OCI-LY7 (cell line): Measurements from ENCODE around the gene ADAMTS2. TPM values are rescaled to one million over a fixed set of nuclear protein-coding genes. Genes with fewer than 3 reads are reported as not detected.

Experiments
- BruUV-seq: library from RNA; stranded (reverse); fragments of 400-500 nt; replicated peaks from 2 replicates; lab custom pipeline; 2021; lab: Mats Ljungman, UMichigan
- CTCF ChIA-PET: fragments of 300-600 bp; sonication (Branson Sonifier 250); formaldehyde crosslinking; loops from one replicate; lab custom pipeline; 2022; ENCODE audit warnings: antibody characterized with exemption; ENCODE audit not compliant: unreplicated experiment; lab: Charles Lee
- POLR2A ChIA-PET: fragments of 300-600 bp; sonication (Branson Sonifier 250); formaldehyde crosslinking; loops from one replicate; lab custom pipeline; 2022; ENCODE audit warnings: antibody characterized with exemption; lab: Charles Lee
- DNase-seq: peaks from one replicate; pipeline ENCODE4 v3.0.0-alpha.2; 2015; ENCODE audit warnings: low spot score
- H2AFZ ChIP-seq: fragments of 200-600 bp; sonication (generic), shearing (Covaris generic); 2 replicates; pipeline ENCODE4 v1.6.1; 2014; ENCODE audit warnings: mild to moderate bottlenecking, antibody characterized with exemption, low read length, moderate library complexity
- H3K27ac ChIP-seq: fragments of 200-600 bp; sonication (generic); 2 replicates; pipeline ENCODE4 v1.5.1; 2014; ENCODE audit warnings: mixed run types, low read depth, mild to moderate bottlenecking, moderate library complexity, low read length, inconsistent platforms; ENCODE audit not compliant: poor library complexity, severe bottlenecking
- H3K36me3 ChIP-seq: fragments of 200-600 bp; sonication (generic); 2 replicates; pipeline ENCODE4 v1.6.1; 2014; ENCODE audit warnings: mild to moderate bottlenecking, antibody characterized with exemption, low read length, moderate library complexity, mixed read lengths; ENCODE audit not compliant: insufficient read depth
- H3K4me1 ChIP-seq: fragments of 200-600 bp; sonication (generic); 2 replicates; pipeline ENCODE4 v1.5.1; 2014; ENCODE audit warnings: mild to moderate bottlenecking, low read length; ENCODE audit not compliant: insufficient read depth, poor library complexity, severe bottlenecking
- H3K4me2 ChIP-seq: fragments of 200-600 bp; sonication (generic); 2 replicates; pipeline ENCODE4 v1.6.1; 2014; ENCODE audit warnings: mild to moderate bottlenecking, low read length
- H3K4me3 ChIP-seq: fragments of 200-600 bp; sonication (generic); 2 replicates; pipeline ENCODE4 v1.5.1; 2014; ENCODE audit warnings: mild to moderate bottlenecking, low read depth, low read length; ENCODE audit not compliant: poor library complexity, severe bottlenecking
- H3K79me2 ChIP-seq: fragments of 200-600 bp; sonication (generic); 2 replicates; pipeline ENCODE4 v1.6.1; 2016; ENCODE audit warnings: low read depth, mild to moderate bottlenecking, low read length, moderate library complexity, mixed read lengths; ENCODE audit not compliant: insufficient read depth
- H3K9me2 ChIP-seq: fragments of 200-600 bp; sonication (generic); 2 replicates; pipeline ENCODE4 v1.6.1; 2016; ENCODE audit warnings: mild to moderate bottlenecking, low read length, mixed read lengths; ENCODE audit not compliant: insufficient read depth
- H3K9me3 ChIP-seq: fragments of 200-600 bp; sonication (generic); 2 replicates; pipeline ENCODE4 v1.6.1; 2014; ENCODE audit warnings: mild to moderate bottlenecking, mixed run types, low read length, mixed read lengths
- H4K20me1 ChIP-seq: fragments of 200-600 bp; sonication (generic); 2 replicates; pipeline ENCODE4 v1.6.1; 2014; ENCODE audit warnings: mild to moderate bottlenecking, antibody characterized with exemption, low read length, moderate library complexity, mixed read lengths; ENCODE audit not compliant: insufficient read depth
- EZH2phosphoT487 ChIP-seq: fragments of 200-600 bp; sonication (generic); IDR thresholded peaks from 2 replicates; pipeline ENCODE4 v1.6.1; 2018; ENCODE audit warnings: low read depth, borderline replicate concordance, mild to moderate bottlenecking, mixed run types, antibody characterized with exemption, low read length, moderate library complexity, mixed read lengths
- intact Hi-C: fragments of 100-400 bp; cut with micrococcal nuclease; formaldehyde crosslinking; loops from one replicate; pipeline ENCODE4 v1.10.0; 2022; ENCODE audit not compliant: unreplicated experiment
- total RNA-seq, 2 experiments: library from RNA; depleted of rRNA in 1 of 2; stranded (reverse); fragments of >200 nt in 1 of 2; shearing (Covaris generic) in 1 of 2; gene quantifications; 2 replicates each; pipeline ENCODE4 v1.2.3, GENCODE V29; 2014 to 2022
- TF ChIP-seq, protein P1 (sequence below): fragments of 200-600 bp; sonication (generic); conservative IDR thresholded peaks from 2 replicates; pipeline ENCODE4 v1.5.1; 2014; ENCODE audit warnings: mild to moderate bottlenecking, antibody characterized with exemption, low read length, moderate library complexity, mixed read lengths

Gene ADAMTS2
- total RNA-seq, 2 experiments from 2014 or later, result not detected

DNA sequence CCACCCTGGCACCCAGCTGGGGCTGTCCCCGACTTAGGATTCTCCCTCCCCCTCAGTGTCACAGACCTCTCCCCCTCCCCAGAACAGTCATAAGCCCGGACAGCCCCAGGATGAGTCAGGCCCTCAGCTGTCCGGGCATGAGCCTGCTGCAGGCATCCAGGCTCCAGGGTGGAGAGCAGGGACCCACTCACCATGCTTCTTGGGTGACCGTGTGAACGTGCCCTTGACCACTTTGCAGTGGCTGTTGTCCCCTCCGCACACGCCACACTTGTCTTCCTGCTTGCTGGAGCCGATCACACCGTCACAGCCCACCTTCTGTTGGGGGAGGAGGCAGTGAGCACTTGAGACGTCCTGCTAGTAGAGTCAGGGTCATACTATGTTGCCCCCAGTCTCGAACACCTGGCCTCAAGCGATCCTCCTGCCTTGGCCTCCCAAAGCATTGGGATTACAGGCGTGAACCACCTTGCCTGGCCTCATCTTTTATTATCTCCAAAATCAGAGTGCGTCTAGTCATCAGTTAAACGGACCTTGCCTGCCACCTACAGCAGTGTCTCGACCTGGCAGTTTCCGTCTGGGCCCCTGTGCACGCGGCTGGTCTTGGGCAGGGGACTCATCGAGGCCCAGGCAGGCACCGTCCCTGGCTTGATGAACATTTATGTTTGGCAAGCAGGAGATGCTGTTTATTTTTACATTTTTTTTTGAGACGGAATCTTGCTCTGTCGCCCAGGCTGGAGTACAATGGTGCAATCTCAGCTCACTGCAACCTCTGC lies 212.5 kb downstream of the ADAMTS2 start:
- no peaks in the 10 kb centered on the region for H3K4me1 ChIP-seq
- no peak overlapping the region for H3K27ac ChIP-seq
- POLR2A ChIA-PET, result no interaction called here
- no peaks in the 10 kb centered on the region for H3K79me2 ChIP-seq
- intact Hi-C loops, result no loop called here
- H3K4me2 ChIP-seq, result no peak overlapping the region
- no peak overlapping the region for H2AFZ ChIP-seq
- CTCF ChIA-PET, result no interaction called here
- DNase-seq, result no peak
- TF ChIP-seq, protein P1, sequence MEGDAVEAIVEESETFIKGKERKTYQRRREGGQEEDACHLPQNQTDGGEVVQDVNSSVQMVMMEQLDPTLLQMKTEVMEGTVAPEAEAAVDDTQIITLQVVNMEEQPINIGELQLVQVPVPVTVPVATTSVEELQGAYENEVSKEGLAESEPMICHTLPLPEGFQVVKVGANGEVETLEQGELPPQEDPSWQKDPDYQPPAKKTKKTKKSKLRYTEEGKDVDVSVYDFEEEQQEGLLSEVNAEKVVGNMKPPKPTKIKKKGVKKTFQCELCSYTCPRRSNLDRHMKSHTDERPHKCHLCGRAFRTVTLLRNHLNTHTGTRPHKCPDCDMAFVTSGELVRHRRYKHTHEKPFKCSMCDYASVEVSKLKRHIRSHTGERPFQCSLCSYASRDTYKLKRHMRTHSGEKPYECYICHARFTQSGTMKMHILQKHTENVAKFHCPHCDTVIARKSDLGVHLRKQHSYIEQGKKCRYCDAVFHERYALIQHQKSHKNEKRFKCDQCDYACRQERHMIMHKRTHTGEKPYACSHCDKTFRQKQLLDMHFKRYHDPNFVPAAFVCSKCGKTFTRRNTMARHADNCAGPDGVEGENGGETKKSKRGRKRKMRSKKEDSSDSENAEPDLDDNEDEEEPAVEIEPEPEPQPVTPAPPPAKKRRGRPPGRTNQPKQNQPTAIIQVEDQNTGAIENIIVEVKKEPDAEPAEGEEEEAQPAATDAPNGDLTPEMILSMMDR, result no peak
- no peak for TF ChIP-seq EZH2phosphoT487
- no peak overlapping the region for H3K4me3 ChIP-seq
- no peaks in the 10 kb centered on the region for H4K20me1 ChIP-seq
- H3K9me2 ChIP-seq, result no peaks in the 10 kb centered on the region
- no peaks in the 10 kb centered on the region for H3K9me3 ChIP-seq
- no TSS peak for BruUV-seq
- H3K36me3 ChIP-seq, result no peaks in the 10 kb centered on the region

- H3K4me1 ChIP-seq, result no peaks in the 10 kb centered on the region
- H3K36me3 ChIP-seq, result no peaks in the 10 kb centered on the region
- H3K4me3 ChIP-seq, result no peak overlapping the region
- H2AFZ ChIP-seq, result no peak overlapping the region
- BruUV-seq, result no TSS peak
- DNase-seq, result no peak
- no peaks in the 10 kb centered on the region for H3K9me3 ChIP-seq
- ChIA-PET POLR2A (no interaction called here), CTCF (no interaction called here)
- TF ChIP-seq, protein P1, result no peak
- TF ChIP-seq EZH2phosphoT487, result no peak
- H3K4me2 ChIP-seq, result no peak overlapping the region
- H3K79me2 ChIP-seq, result no peaks in the 10 kb centered on the region
- no peak overlapping the region for H3K27ac ChIP-seq
- no peaks in the 10 kb centered on the region for H3K9me2 ChIP-seq
- no peaks in the 10 kb centered on the region for H4K20me1 ChIP-seq
- intact Hi-C loops, result no loop called here
Measured at GRCh38 chr5:179131886-179132585, 213.2 kb downstream of the ADAMTS2 start.
